Ascending aorta (tissue), 2 donors: ENCODE measurements around the gene PSMD6. TPM values are rescaled to one million over a fixed set of nuclear protein-coding genes. Genes with fewer than 3 reads are reported as not detected.

Experiments
- DNase-seq, 2 donors: peaks; one replicate each; pipeline ENCODE4 v3.0.0-alpha.2; 2019; ENCODE audit warnings: low spot score in 2 of 2
- H3K27ac ChIP-seq, 2 donors: fragments of 200-600 bp; sonication (generic); one replicate each; pipeline ENCODE4 v1.5.1; 2016 to 2017; ENCODE audit warnings: mild to moderate bottlenecking in 1 of 2
- H3K27me3 ChIP-seq: fragments of 200-600 bp; sonication (generic); one replicate; pipeline ENCODE4 v1.5.1; 2017
- H3K36me3 ChIP-seq, 2 donors: fragments of 200-600 bp; sonication (generic); one replicate each; pipeline ENCODE4 v1.5.1; 2016
- H3K4me1 ChIP-seq, 2 donors: fragments of 200-600 bp; sonication (generic); one replicate each; pipeline ENCODE4 v1.5.1; 2016 to 2017; ENCODE audit warnings: mild to moderate bottlenecking in 1 of 2
- H3K4me3 ChIP-seq, 2 donors: fragments of 200-600 bp; sonication (generic); one replicate each; pipeline ENCODE4 v1.5.1; 2016 to 2017; ENCODE audit warnings: mild to moderate bottlenecking in 1 of 2
- H3K9me3 ChIP-seq, 2 donors: fragments of 200-600 bp; sonication (generic); one replicate each; pipeline ENCODE4 v1.5.1; 2016
- CTCF ChIP-seq, 3 experiments: fragments of 200-600 bp in 2 of 3; fragments of 450-650 bp in 1 of 3; sonication (generic) in 2 of 3; IDR thresholded peaks; one replicate each; pipeline ENCODE4 v1.5.1; 2016 to 2019; ENCODE audit warnings: antibody characterized with exemption in 3 of 3, mild to moderate bottlenecking in 1 of 3, moderate library complexity in 1 of 3
- intact Hi-C: fragments of 100-400 bp; cut with DNase I; formaldehyde crosslinking; loops from one replicate; pipeline ENCODE4 v1.15.1; 2023
- total RNA-seq: library from RNA; depleted of rRNA; stranded (reverse); fragments of >200 nt; gene quantifications from one replicate; pipeline ENCODE4 v1.1.0, GENCODE V29; 2016

Gene PSMD6
- 49.2 TPM for total RNA-seq

- Histone ChIP-seq H3K36me3 (peaks cover 13 to 20% of the 10 kb centered on the region in 2 donors), H3K9me3 (no peaks in the 10 kb centered on the region), H3K27me3 (no peaks in the 10 kb centered on the region), H3K27ac (peak within 1 kb of the TSS; percentile 83 to 85), H3K4me3 (peak within 1 kb of the TSS; percentile 86 to 95), H3K4me1 (peaks cover 6 to 19% of the 10 kb centered on the region in 2 donors)
- peak; percentile 98 to 100 (median 99) for TF ChIP-seq CTCF (IDR thresholded peaks at IDR 0.05)
- intact Hi-C loops, result loop anchor here (2.0 to 10.0 kb wide), 3 partner anchors 63 to 241 kb away; partner anchors contain the start of gene SCAANT1
- peak in 1 of 2 donors; percentile 93 for DNase-seq
These were observed at the start of gene PSMD6 for GRCh38 chr3:64023187-64023860. Gene PSMD6, minus strand, starts transcription at chr3:64023494. Its CDS starts 75 bp downstream, at chr3:64023419.

GRCh38 chr3:64072126-64072525 is 48.8 kb upstream of the PSMD6 start:
- no peak for TF ChIP-seq CTCF (IDR thresholded peaks at IDR 0.05)
- DNase-seq, result no peak
- Histone ChIP-seq H3K27ac (no peak overlapping the region), H3K4me3 (no peak overlapping the region), H3K4me1 (no peaks in the 10 kb centered on the region), H3K36me3 (no peaks in the 10 kb centered on the region), H3K27me3 (no peaks in the 10 kb centered on the region), H3K9me3 (no peaks in the 10 kb centered on the region)
- intact Hi-C loops, result no loop called here

GRCh38 chr3:64070704-64071103 is 47.4 kb upstream of the PSMD6 start:
- no peaks in the 10 kb centered on the region for H3K36me3 ChIP-seq
- intact Hi-C loops, result no loop called here
- no peaks in the 10 kb centered on the region for H3K27me3 ChIP-seq
- no peaks in the 10 kb centered on the region for H3K4me1 ChIP-seq
- TF ChIP-seq CTCF (IDR thresholded peaks at IDR 0.05), result no peak
- H3K27ac ChIP-seq, result no peak overlapping the region
- no peak overlapping the region for H3K4me3 ChIP-seq
- H3K9me3 ChIP-seq, result no peaks in the 10 kb centered on the region
- DNase-seq, result no peak

- Histone ChIP-seq H3K27ac (no peak overlapping the region), H3K27me3 (no peaks in the 10 kb centered on the region), H3K4me1 (no peaks in the 10 kb centered on the region), H3K9me3 (no peaks in the 10 kb centered on the region), H3K4me3 (no peak overlapping the region), H3K36me3 (no peaks in the 10 kb centered on the region)
- intact Hi-C loops, result no loop called here
- no peak for TF ChIP-seq CTCF (IDR thresholded peaks at IDR 0.05)
- no peak for DNase-seq
These were observed 44.4 kb upstream of the PSMD6 start for GRCh38 chr3:64067506-64068346.

GRCh38 chr3:64064804-64065203 is 41.5 kb upstream of the PSMD6 start:
- H3K36me3 ChIP-seq, result no peaks in the 10 kb centered on the region
- H3K27ac ChIP-seq, result no peak overlapping the region
- no peaks in the 10 kb centered on the region for H3K4me1 ChIP-seq
- H3K27me3 ChIP-seq, result no peaks in the 10 kb centered on the region
- intact Hi-C loops, result no loop called here
- no peak overlapping the region for H3K4me3 ChIP-seq
- no peak for TF ChIP-seq CTCF (IDR thresholded peaks at IDR 0.05)
- DNase-seq, result no peak
- H3K9me3 ChIP-seq, result no peaks in the 10 kb centered on the region
